GM19463 (cell line): ENCODE results near the gene ITCH.
"Not testable (repeated sequence)": the region's sequence is repeated elsewhere in the genome, so short reads cannot be mapped to it uniquely, and the experiment has no call there.

Source experiments
- ATAC-seq: cut with Tn5 transposase; IDR thresholded peaks from one replicate; pipeline ENCODE4 v1.9.1; 2021; ENCODE audit warnings: mild to moderate bottlenecking, moderate library complexity; ENCODE audit not compliant: unreplicated experiment

ITCH gene

GRCh38 chr20:34377072-34377847 is 14.2 kb downstream of the ITCH start:
- ATAC-seq: peak; percentile 80

GRCh38 chr20:34382174-34382573 is 19.1 kb downstream of the ITCH start:
- no peak for ATAC-seq

- ATAC-seq: not testable (repeated sequence)
Measured at GRCh38 chr20:34382877-34383455, 19.9 kb downstream of the ITCH start.

GRCh38 chr20:34385464-34385863 is 22.4 kb downstream of the ITCH start:
- ATAC-seq: no peak

GRCh38 chr20:34388000-34388399 is 24.9 kb downstream of the ITCH start:
- ATAC-seq: no peak

- ATAC-seq: no peak
Measured at GRCh38 chr20:34388678-34389077, 25.6 kb downstream of the ITCH start.

- no peak for ATAC-seq
Measured at GRCh38 chr20:34389206-34389953, 26.3 kb downstream of the ITCH start.

- ATAC-seq: no peak
Measured at GRCh38 chr20:34389954-34390555, 27.0 kb downstream of the ITCH start.

- ATAC-seq: no peak
Measured at GRCh38 chr20:34396408-34396807, 33.3 kb downstream of the ITCH start.

- no peak for ATAC-seq
Measured at GRCh38 chr20:34397096-34397495, 34.0 kb downstream of the ITCH start.

GRCh38 chr20:34400776-34401175 is 37.7 kb downstream of the ITCH start:
- not testable (repeated sequence) for ATAC-seq

GRCh38 chr20:34401741-34402455 is 38.8 kb downstream of the ITCH start:
- ATAC-seq: no peak

GRCh38 chr20:34402461-34402860 is 39.4 kb downstream of the ITCH start:
- no peak for ATAC-seq

- ATAC-seq: no peak
Measured at GRCh38 chr20:34403063-34403827, 40.2 kb downstream of the ITCH start.

GRCh38 chr20:34403908-34404307 is 40.8 kb downstream of the ITCH start:
- ATAC-seq: no peak

- ATAC-seq: no peak
Measured at GRCh38 chr20:34404803-34405202, 41.7 kb downstream of the ITCH start.

- ATAC-seq: not testable (repeated sequence)
Measured at GRCh38 chr20:34405247-34405651, 42.2 kb downstream of the ITCH start.

GRCh38 chr20:34405942-34406341 is 42.9 kb downstream of the ITCH start:
- not testable (repeated sequence) for ATAC-seq

- no peak for ATAC-seq
Measured at GRCh38 chr20:34407962-34408474, 44.9 kb downstream of the ITCH start.

- ATAC-seq: no peak
Measured at GRCh38 chr20:34410336-34410735, 47.3 kb downstream of the ITCH start.
